ENCODE measurements around the gene OTUD7B.
"Not testable (repeated sequence)": the region's sequence is repeated elsewhere in the genome, so short reads cannot be mapped to it uniquely, and the experiment has no call there.

The OTUD7B gene

GRCh38 chr1:149965440-149965839, 45.1 kb downstream of the OTUD7B start:
- Histone ChIP-seq H3K4me3 (replicated peaks; ENCODE audit: low read depth, low read length) (no peak overlapping the region), H3K36me3 (ENCODE audit: control insufficient read depth, insufficient read depth, low read length) (peaks cover 12% of the 10 kb centered on the region), H3K27me3 (replicated peaks; ENCODE audit: control insufficient read depth, insufficient read depth, low read length) (no peaks in the 10 kb centered on the region)
- TF ChIP-seq CTCF (IDR thresholded peaks at IDR 0.05; ENCODE audit: insufficient read depth, low read length, poor library complexity, severe bottlenecking), result no peak
- no peak for DNase-seq (ENCODE audit: extremely low read depth, insufficient read length)

- DNase-seq (ENCODE audit: extremely low read depth, insufficient read length), result no peak
- Histone ChIP-seq H3K36me3 (ENCODE audit: control insufficient read depth, insufficient read depth, low read length) (peaks cover 12% of the 10 kb centered on the region), H3K4me3 (replicated peaks; ENCODE audit: low read depth, low read length) (no peak overlapping the region), H3K27me3 (replicated peaks; ENCODE audit: control insufficient read depth, insufficient read depth, low read length) (no peaks in the 10 kb centered on the region)
- no peak for TF ChIP-seq CTCF (IDR thresholded peaks at IDR 0.05; ENCODE audit: insufficient read depth, low read length, poor library complexity, severe bottlenecking)
Observed at GRCh38 chr1:149963358-149963757, 47.2 kb downstream of the OTUD7B start.

- Histone ChIP-seq H3K27me3 (replicated peaks; ENCODE audit: control insufficient read depth, insufficient read depth, low read length) (no peaks in the 10 kb centered on the region), H3K4me3 (replicated peaks; ENCODE audit: low read depth, low read length) (no peak overlapping the region), H3K36me3 (ENCODE audit: control insufficient read depth, insufficient read depth, low read length) (peaks cover 12% of the 10 kb centered on the region)
- TF ChIP-seq CTCF (IDR thresholded peaks at IDR 0.05; ENCODE audit: insufficient read depth, low read length, poor library complexity, severe bottlenecking), result no peak
- DNase-seq (ENCODE audit: extremely low read depth, insufficient read length), result no peak
Observed at GRCh38 chr1:149962736-149963135, 47.8 kb downstream of the OTUD7B start.

GRCh38 chr1:149962039-149962647, 48.4 kb downstream of the OTUD7B start:
- no peak for DNase-seq (ENCODE audit: extremely low read depth, insufficient read length)
- Histone ChIP-seq H3K27me3 (replicated peaks; ENCODE audit: control insufficient read depth, insufficient read depth, low read length) (no peaks in the 10 kb centered on the region), H3K4me3 (replicated peaks; ENCODE audit: low read depth, low read length) (no peak overlapping the region), H3K36me3 (ENCODE audit: control insufficient read depth, insufficient read depth, low read length) (peaks cover 11% of the 10 kb centered on the region)
- peak; percentile 70 for TF ChIP-seq CTCF (IDR thresholded peaks at IDR 0.05; ENCODE audit: insufficient read depth, low read length, poor library complexity, severe bottlenecking)

- H3K4me3 ChIP-seq (replicated peaks; ENCODE audit: low read depth, low read length); H3K27me3 ChIP-seq (replicated peaks; ENCODE audit: control insufficient read depth, insufficient read depth, low read length); DNase-seq (ENCODE audit: extremely low read depth, insufficient read length); H3K36me3 ChIP-seq (ENCODE audit: control insufficient read depth, insufficient read depth, low read length): not testable (repeated sequence)
Observed at GRCh38 chr1:149957548-149957947, 53.0 kb downstream of the OTUD7B start.

- Histone ChIP-seq H3K4me3 (replicated peaks; ENCODE audit: low read depth, low read length) (no peak overlapping the region), H3K27me3 (replicated peaks; ENCODE audit: control insufficient read depth, insufficient read depth, low read length) (no peaks in the 10 kb centered on the region), H3K36me3 (ENCODE audit: control insufficient read depth, insufficient read depth, low read length) (peaks cover 7% of the 10 kb centered on the region)
- DNase-seq (ENCODE audit: extremely low read depth, insufficient read length), result no peak
- TF ChIP-seq CTCF (IDR thresholded peaks at IDR 0.05; ENCODE audit: insufficient read depth, low read length, poor library complexity, severe bottlenecking), result no peak
Observed at GRCh38 chr1:149949911-149950310, 60.6 kb downstream of the OTUD7B start.

Data from GM06990 (cell line).